Kidney tubule cell (primary cell): Measurements from ENCODE around the gene ICE2.
"Not testable (repeated sequence)": the region's sequence is repeated elsewhere in the genome, so short reads cannot be mapped to it uniquely, and the experiment has no call there.

ENCODE experiments used
- DNase-seq: peaks from one replicate; pipeline ENCODE4 v3.0.0-alpha.2; 2018; ENCODE audit warnings: low spot score

The ICE2 gene

GRCh38 chr15:60442763-60443162 is 36.2 kb downstream of the ICE2 start:
- no peak for DNase-seq

- DNase-seq, result no peak
Observed at GRCh38 chr15:60442031-60442650, 36.8 kb downstream of the ICE2 start.

- no peak for DNase-seq
Observed at GRCh38 chr15:60441331-60441730, 37.6 kb downstream of the ICE2 start.

- DNase-seq, result no peak
Observed at GRCh38 chr15:60438646-60439045, 40.3 kb downstream of the ICE2 start.

- DNase-seq, result no peak
Observed at GRCh38 chr15:60428935-60429334, 50.0 kb downstream of the ICE2 start.

- DNase-seq, result peak; percentile 29
Observed at GRCh38 chr15:60426870-60427508, 52.0 kb downstream of the ICE2 start.

- no peak for DNase-seq
Observed at GRCh38 chr15:60425461-60425860, 53.5 kb downstream of the ICE2 start.

GRCh38 chr15:60424006-60424405 is 54.9 kb downstream of the ICE2 start:
- DNase-seq, result no peak

- DNase-seq, result peak; percentile 91
Observed at GRCh38 chr15:60423537-60423936, 55.4 kb downstream of the ICE2 start.

GRCh38 chr15:60421544-60421943 is 57.4 kb downstream of the ICE2 start:
- peak; percentile 62 for DNase-seq

GRCh38 chr15:60420203-60420716 is 58.7 kb downstream of the ICE2 start:
- no peak for DNase-seq

- no peak for DNase-seq
Observed at GRCh38 chr15:60419753-60420152, 59.2 kb downstream of the ICE2 start.

GRCh38 chr15:60418096-60418495 is 60.8 kb downstream of the ICE2 start:
- no peak for DNase-seq

GRCh38 chr15:60417112-60417511 is 61.8 kb downstream of the ICE2 start:
- DNase-seq, result no peak

- DNase-seq, result no peak
Observed at GRCh38 chr15:60416484-60416883, 62.5 kb downstream of the ICE2 start.

- peak; percentile 18 for DNase-seq
Observed at GRCh38 chr15:60414016-60414682, 64.8 kb downstream of the ICE2 start.

GRCh38 chr15:60413231-60413824 is 65.6 kb downstream of the ICE2 start:
- DNase-seq, result no peak

GRCh38 chr15:60412807-60413206 is 66.1 kb downstream of the ICE2 start:
- not testable (repeated sequence) for DNase-seq

GRCh38 chr15:60411774-60412425 is 67.0 kb downstream of the ICE2 start:
- DNase-seq, result no peak

GRCh38 chr15:60410350-60410749 is 68.6 kb downstream of the ICE2 start:
- DNase-seq, result peak; percentile 35

GRCh38 chr15:60408463-60408981 is 70.4 kb downstream of the ICE2 start:
- peak; percentile 95 for DNase-seq

GRCh38 chr15:60407415-60407805 is 71.5 kb downstream of the ICE2 start:
- peak; percentile 82 for DNase-seq
